Measurements from ENCODE around the gene DDIAS.

- TF ChIP-seq SUZ12 (IDR thresholded peaks at IDR 0.05; ENCODE audit: extremely low read depth, insufficient read depth, insufficient read length) = no peak
- TF ChIP-seq YY1 (IDR thresholded peaks at IDR 0.05; ENCODE audit: insufficient read depth, insufficient read length) = no peak
Observed at GRCh38 chr11:82929121-82929520, 27.6 kb downstream of the DDIAS start.
